ENCODE data around the gene PROP1. TPM values are rescaled to one million over a fixed set of nuclear protein-coding genes. Genes with fewer than 3 reads are reported as not detected.
"Not testable (repeated sequence)": the region's sequence is repeated elsewhere in the genome, so short reads cannot be mapped to it uniquely, and the experiment has no call there.

The PROP1 gene
- total RNA-seq, 3 donors from 2014 or later (not counting 1 experiment from before 2014, with no cell fraction given) = not detected

DNA sequence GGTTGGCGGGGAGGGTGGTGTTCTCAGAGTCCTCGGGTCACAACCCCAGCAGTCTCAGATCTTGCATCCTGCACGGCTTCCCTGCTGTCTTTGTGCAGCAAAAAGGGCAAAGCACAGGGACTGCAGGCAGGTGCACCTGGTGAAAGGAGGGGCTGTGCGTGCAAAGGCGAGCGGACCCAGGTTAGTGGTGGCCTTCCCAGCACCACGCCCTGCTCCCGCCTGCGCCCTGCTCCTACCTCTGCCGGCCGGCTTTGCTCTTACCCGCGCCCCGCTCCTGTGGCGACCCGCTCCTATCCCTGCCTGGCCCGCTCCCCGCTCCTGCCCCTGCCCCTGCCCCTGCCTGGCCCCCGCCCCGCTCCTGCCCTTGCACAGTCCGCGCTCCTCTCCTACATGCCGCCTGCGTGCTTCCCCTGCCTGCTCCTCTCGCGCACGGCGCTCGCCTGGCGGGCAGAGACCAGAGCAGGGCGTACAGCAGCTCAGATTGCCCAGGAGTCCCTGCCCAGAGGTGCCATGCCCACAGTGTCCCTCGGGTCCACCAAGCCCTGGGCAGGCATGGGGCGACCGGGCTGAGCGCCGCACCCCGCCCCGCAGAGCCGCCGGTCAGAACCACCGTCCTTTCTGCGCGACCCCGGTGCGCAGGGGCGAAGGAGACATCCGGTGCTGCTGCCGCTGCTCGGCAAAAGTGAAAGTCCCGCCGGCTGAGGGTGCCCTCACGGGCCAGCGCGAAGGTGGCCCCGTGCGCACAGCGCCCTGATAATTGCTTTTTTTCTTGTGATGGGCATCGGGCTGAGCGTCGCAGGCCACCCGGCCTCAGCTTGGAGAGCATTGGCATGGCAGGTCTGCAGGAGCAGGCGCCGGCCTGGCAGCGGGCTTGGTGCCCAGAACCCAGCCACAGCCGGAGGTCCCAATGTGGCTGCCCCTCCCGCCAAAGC is 52.0 kb downstream of the PROP1 start:
- H3K9me3 ChIP-seq (ENCODE audit: control insufficient read depth, insufficient read depth, low read length); H3K36me3 Mint-ChIP-seq; H3K27ac Mint-ChIP-seq; H3K36me3 ChIP-seq (ENCODE audit: control insufficient read depth, insufficient read depth, low read length); H3K27me3 Mint-ChIP-seq (ENCODE audit: low read depth in 2 of 2); intact Hi-C loops (cut with micrococcal nuclease); H3K4me1 ChIP-seq (ENCODE audit: control insufficient read depth, insufficient read depth, low read length); H3K27me3 ChIP-seq (ENCODE audit: control insufficient read depth, insufficient read depth, low read length); H3K4me1 Mint-ChIP-seq; H3K9me3 Mint-ChIP-seq; H3K27ac ChIP-seq (ENCODE audit: low read length): not testable (repeated sequence)
- DNase-seq = peak in 1 of 2 donors; percentile 64
- peak overlapping the region; percentile 28 for H3K4me3 ChIP-seq (ENCODE audit: low read length)
- 3% methylated on average over 19 of the region's 66 CpGs for WGBS (ENCODE audit: insufficient coverage)
- ATAC-seq = peak; percentile 51 to 80 (median 78)
- H3K4me3 Mint-ChIP-seq = peak overlapping the region; percentile 76

DNA sequence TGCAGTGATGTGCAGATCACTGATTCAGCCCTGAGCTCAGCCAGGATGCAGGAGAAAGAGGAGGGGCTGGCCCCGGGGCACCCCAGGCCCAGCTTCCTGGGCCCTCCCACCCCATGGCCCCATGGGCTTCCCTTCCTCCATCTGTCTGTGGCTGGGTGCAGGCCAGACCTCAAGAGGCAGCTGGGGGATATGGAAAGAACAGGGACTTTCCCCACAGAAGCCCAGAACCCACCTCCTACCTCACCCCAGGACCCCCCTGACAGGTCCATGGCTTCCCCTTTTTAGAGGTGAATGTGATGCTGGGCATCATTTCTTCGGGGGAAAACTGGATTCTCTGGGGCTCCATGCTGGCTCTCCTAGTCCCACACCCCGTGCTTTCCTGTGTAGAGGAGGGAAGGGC is 53.1 kb downstream of the PROP1 start:
- H3K27ac ChIP-seq (ENCODE audit: low read length); ATAC-seq; H3K27me3 ChIP-seq (ENCODE audit: control insufficient read depth, insufficient read depth, low read length); DNase-seq; H3K36me3 Mint-ChIP-seq; intact Hi-C loops (cut with micrococcal nuclease); H3K4me3 Mint-ChIP-seq; H3K9me3 Mint-ChIP-seq; H3K9me3 ChIP-seq (ENCODE audit: control insufficient read depth, insufficient read depth, low read length); H3K4me3 ChIP-seq (ENCODE audit: low read length); H3K4me1 ChIP-seq (ENCODE audit: control insufficient read depth, insufficient read depth, low read length); H3K36me3 ChIP-seq (ENCODE audit: control insufficient read depth, insufficient read depth, low read length); H3K27ac Mint-ChIP-seq; H3K27me3 Mint-ChIP-seq (ENCODE audit: low read depth in 2 of 2): not testable (repeated sequence)
- H3K4me1 Mint-ChIP-seq = peaks cover 0 to 10% of the 10 kb centered on the region in 2 donors
- no CpG with 5 or more reads among the region's 3 CpGs for WGBS (ENCODE audit: insufficient coverage)

Other genes starting within 250 kb of the PROP1 start
- gene FAM153A, start 213.3 kb downstream of the PROP1 start, total RNA-seq = 1 to 10 TPM in 1 of 3 donors, under 1 TPM in 2; 0.63 to 3.5 (median 0.85) TPM
- gene N4BP3, start 117.3 kb upstream of the PROP1 start, total RNA-seq = 10 to 100 TPM in 1 of 3 donors, 1 to 10 TPM in 2; 5.6 to 16.9 (median 9.0) TPM
- 10 to 100 TPM in 1 of 3 donors, 1 to 10 TPM in 2; 9.2 to 12.7 (median 9.5) TPM for gene RMND5B, start 134.8 kb upstream of the PROP1 start, total RNA-seq
- gene NHP2, start 157.6 kb upstream of the PROP1 start, total RNA-seq = 10 to 100 TPM; 39.2 to 43.5 (median 40.2) TPM
- not detected for gene GMCL2, start 191.1 kb upstream of the PROP1 start, total RNA-seq
- 10 to 100 TPM; 77.6 to 98.4 (median 88.4) TPM for gene HNRNPAB, start 208.3 kb upstream of the PROP1 start, total RNA-seq
- gene PHYKPL, start 236.6 kb upstream of the PROP1 start, total RNA-seq = 100 to 1,000 TPM; 111 to 134 (median 131) TPM